Measurements from ENCODE around the gene SLC5A7. TPM values are rescaled to one million over a fixed set of nuclear protein-coding genes. Genes with fewer than 3 reads are reported as not detected.

The SLC5A7 gene
- total RNA-seq, 1 experiment from 2014 or later = not detected

Other genes with a start within 250 kb of the SLC5A7 start
- gene RGPD4, start 159.6 kb upstream of the SLC5A7 start, total RNA-seq (2014; rRNA removed; shearing (Covaris generic)) = not detected in 2 replicates

All from HT-29 (cell line).